CD4-positive, alpha-beta T cell (primary cell): Measurements from ENCODE around the gene PRKCI. TPM values are rescaled to one million over a fixed set of nuclear protein-coding genes. Genes with fewer than 3 reads are reported as not detected.

Experiments used
- ATAC-seq: fragments of 200-7000 bp; cut with Tn5 transposase; one replicate; pipeline ENCODE4 v1.10.0; 2022; ENCODE audit warnings: mild to moderate bottlenecking; ENCODE audit not compliant: poor library complexity
- CTCF ChIA-PET: fragments of 350-600 bp; sonication (Branson Sonifier 250); formaldehyde crosslinking; loops from one replicate; lab custom pipeline; 2021; ENCODE audit warnings: antibody characterized with exemption, inconsistent platforms; lab: Charles Lee
- POLR2A ChIA-PET: fragments of 350-600 bp; sonication (Branson Sonifier 250); formaldehyde crosslinking; loops from one replicate; lab custom pipeline; 2021; ENCODE audit warnings: antibody characterized with exemption, inconsistent platforms; lab: Charles Lee
- DNase-seq, 14 experiments: peaks; one replicate each; pipeline ENCODE4 v3.0.0-alpha.2; 2013 to 2020; ENCODE audit warnings: mixed read lengths in 2 of 14
- H3K27ac ChIP-seq, 2 donors: one replicate each; pipeline versions ENCODE4 v1.5.1 to v1.7.0; 2013; ENCODE audit warnings: low read length in 2 of 2, low read depth in 1 of 2, mild to moderate bottlenecking in 1 of 2
- H3K27me3 ChIP-seq, 2 experiments: 1 replicate in 1 of 2; 2 replicates in 1 of 2; pipeline versions ENCODE4 v1.6.1 to v1.7.0; 2013; ENCODE audit warnings: low read length in 2 of 2, control low read depth in 1 of 2, mild to moderate bottlenecking in 1 of 2, moderate library complexity in 1 of 2; ENCODE audit not compliant: insufficient read depth in 2 of 2, control insufficient read depth in 1 of 2
- H3K36me3 ChIP-seq: one replicate; pipeline ENCODE4 v1.6.1; 2013; ENCODE audit warnings: low read length, control low read depth; ENCODE audit not compliant: insufficient read depth
- H3K4me1 ChIP-seq: one replicate; pipeline ENCODE4 v1.6.1; 2013; ENCODE audit warnings: low read length, control low read depth; ENCODE audit not compliant: insufficient read depth
- H3K4me3 ChIP-seq: one replicate; pipeline ENCODE4 v1.5.1; 2013; ENCODE audit warnings: mild to moderate bottlenecking, low read length, moderate library complexity
- H3K9me3 ChIP-seq, 2 experiments: 1 replicate in 1 of 2; 2 replicates in 1 of 2; pipeline versions ENCODE4 v1.6.1 to v1.7.0; 2013; ENCODE audit warnings: low read length in 2 of 2, mild to moderate bottlenecking in 2 of 2, control low read depth in 1 of 2, moderate library complexity in 1 of 2; ENCODE audit not compliant: control insufficient read depth in 1 of 2, insufficient read depth in 1 of 2
- H3K27ac Mint-ChIP-seq: one replicate; pipeline ENCODE4 v1.8.0; 2020; ENCODE audit warnings: mixed read lengths
- H3K27me3 Mint-ChIP-seq: one replicate; pipeline ENCODE4 v1.8.0; 2021; ENCODE audit warnings: mixed read lengths
- H3K36me3 Mint-ChIP-seq: one replicate; pipeline ENCODE4 v1.8.0; 2021; ENCODE audit warnings: low read depth, mixed read lengths
- H3K4me1 Mint-ChIP-seq: one replicate; pipeline ENCODE4 v1.8.0; 2021; ENCODE audit warnings: low read depth, mixed read lengths
- H3K4me3 Mint-ChIP-seq: one replicate; pipeline ENCODE4 v1.8.0; 2020; ENCODE audit warnings: mild to moderate bottlenecking, mixed read lengths
- H3K9me3 Mint-ChIP-seq: one replicate; pipeline ENCODE4 v1.8.0; 2020; ENCODE audit warnings: mixed read lengths
- intact Hi-C, 2 experiments: fragments of 100-400 bp; cut with DNase I in 1 of 2; cut with micrococcal nuclease in 1 of 2; formaldehyde crosslinking; loops; one replicate each; pipeline versions ENCODE4 v1.15.1 to v1.9.0; 2023 to 2025; cut with DNase I, micrococcal nuclease
- total RNA-seq, 174 experiments: library from RNA in 2 of 174; stranded (reverse) in 2 of 174; gene quantifications; one replicate each; pipeline ENCODE4 v1.2.3 and lab custom pipeline; 2021 to 2026
- TF ChIP-seq, protein P1 (sequence below): fragments of 200-600 bp; IDR thresholded peaks from one replicate; pipeline ENCODE4 v1.8.0; 2022; ENCODE audit warnings: antibody characterized with exemption, mild to moderate bottlenecking

PRKCI gene
- total RNA-seq, 2 experiments from 2014 or later: 16.4 to 18.0 TPM

DNA sequence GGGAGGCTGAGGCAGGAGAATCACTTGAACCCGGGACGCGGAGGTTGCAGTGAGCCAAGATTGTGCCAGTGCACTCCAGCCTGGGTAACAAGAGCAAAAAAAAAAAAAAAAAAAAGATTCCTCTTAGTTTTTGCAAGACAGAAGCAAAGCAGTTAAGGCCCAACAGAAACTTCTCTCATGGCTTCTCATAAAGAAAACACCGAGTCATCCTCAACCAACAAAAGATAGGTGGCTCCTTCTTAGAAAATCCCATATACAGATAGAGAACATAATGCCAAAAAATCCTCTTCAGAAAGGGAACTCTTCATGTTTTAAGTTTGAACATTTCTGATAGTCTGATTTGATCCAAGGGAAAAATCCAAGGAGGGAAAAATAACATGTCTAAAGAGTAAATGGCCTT lies 122.7 kb downstream of the PRKCI start:
- intact Hi-C loops: no loop called here
- Histone ChIP-seq H3K4me3 (no peak overlapping the region), H3K27me3 (no peaks in the 10 kb centered on the region), H3K27ac (no peak overlapping the region), H3K4me1 (no peaks in the 10 kb centered on the region), H3K36me3 (no peaks in the 10 kb centered on the region), H3K9me3 (no peaks in the 10 kb centered on the region)
- ChIA-PET CTCF (no interaction called here), POLR2A (no interaction called here)
- Mint-ChIP-seq H3K27ac (no peak overlapping the region), H3K27me3 (no peaks in the 10 kb centered on the region), H3K4me1 (peaks cover 3% of the 10 kb centered on the region), H3K4me3 (no peak overlapping the region), H3K9me3 (no peaks in the 10 kb centered on the region), H3K36me3 (no peaks in the 10 kb centered on the region)
- ATAC-seq (no peak), DNase-seq (no peak)
- TF ChIP-seq, protein P1, sequence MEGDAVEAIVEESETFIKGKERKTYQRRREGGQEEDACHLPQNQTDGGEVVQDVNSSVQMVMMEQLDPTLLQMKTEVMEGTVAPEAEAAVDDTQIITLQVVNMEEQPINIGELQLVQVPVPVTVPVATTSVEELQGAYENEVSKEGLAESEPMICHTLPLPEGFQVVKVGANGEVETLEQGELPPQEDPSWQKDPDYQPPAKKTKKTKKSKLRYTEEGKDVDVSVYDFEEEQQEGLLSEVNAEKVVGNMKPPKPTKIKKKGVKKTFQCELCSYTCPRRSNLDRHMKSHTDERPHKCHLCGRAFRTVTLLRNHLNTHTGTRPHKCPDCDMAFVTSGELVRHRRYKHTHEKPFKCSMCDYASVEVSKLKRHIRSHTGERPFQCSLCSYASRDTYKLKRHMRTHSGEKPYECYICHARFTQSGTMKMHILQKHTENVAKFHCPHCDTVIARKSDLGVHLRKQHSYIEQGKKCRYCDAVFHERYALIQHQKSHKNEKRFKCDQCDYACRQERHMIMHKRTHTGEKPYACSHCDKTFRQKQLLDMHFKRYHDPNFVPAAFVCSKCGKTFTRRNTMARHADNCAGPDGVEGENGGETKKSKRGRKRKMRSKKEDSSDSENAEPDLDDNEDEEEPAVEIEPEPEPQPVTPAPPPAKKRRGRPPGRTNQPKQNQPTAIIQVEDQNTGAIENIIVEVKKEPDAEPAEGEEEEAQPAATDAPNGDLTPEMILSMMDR: no peak

- H3K27me3 Mint-ChIP-seq: no peaks in the 10 kb centered on the region
- no peaks in the 10 kb centered on the region for H3K4me1 ChIP-seq
- H3K4me1 Mint-ChIP-seq: peaks cover 11% of the 10 kb centered on the region
- POLR2A ChIA-PET: no interaction called here
- no peak for DNase-seq
- TF ChIP-seq, protein P1: no peak
- no peak overlapping the region for H3K27ac Mint-ChIP-seq
- no peak overlapping the region for H3K4me3 Mint-ChIP-seq
- H3K27ac ChIP-seq: no peak overlapping the region
- no peaks in the 10 kb centered on the region for H3K9me3 Mint-ChIP-seq
- H3K36me3 ChIP-seq: no peaks in the 10 kb centered on the region
- CTCF ChIA-PET: interaction anchor here (1.2 kb wide), 1 partner anchor 10 kb away, joined by 3 read pairs; no protein-coding TSS in a partner anchor
- no peaks in the 10 kb centered on the region for H3K9me3 ChIP-seq
- ATAC-seq: no peak
- H3K4me3 ChIP-seq: no peak overlapping the region
- no peaks in the 10 kb centered on the region for H3K36me3 Mint-ChIP-seq
- H3K27me3 ChIP-seq: no peaks in the 10 kb centered on the region
- intact Hi-C loops: no loop called here
Measured at GRCh38 chr3:170346481-170347392, 124.5 kb downstream of the PRKCI start.

- Histone ChIP-seq H3K9me3 (no peaks in the 10 kb centered on the region), H3K36me3 (no peaks in the 10 kb centered on the region), H3K4me1 (peaks cover under 1% of the 10 kb centered on the region), H3K27me3 (no peaks in the 10 kb centered on the region), H3K27ac (no peak overlapping the region), H3K4me3 (no peak overlapping the region)
- Mint-ChIP-seq H3K27me3 (no peaks in the 10 kb centered on the region), H3K4me1 (peaks cover 24% of the 10 kb centered on the region), H3K36me3 (no peaks in the 10 kb centered on the region), H3K27ac (peak overlapping the region; percentile 14), H3K9me3 (no peaks in the 10 kb centered on the region), H3K4me3 (no peak overlapping the region)
- intact Hi-C loops: loop anchor here in 1 of 2 experiments (10.0 kb wide), 1 partner anchor 586 kb away; the partner anchor contains the start of genes ACTRT3 and TERC
- ATAC-seq (no peak), DNase-seq (no peak)
- CTCF ChIA-PET: interaction anchor here (1.0 to 1.3 kb wide), 2 partner anchors 59 to 63 kb away, joined by 3 read pairs; no protein-coding TSS in a partner anchor
- TF ChIP-seq, protein P1: no peak
- POLR2A ChIA-PET: no interaction called here
Measured at GRCh38 chr3:170350515-170351413, 128.5 kb downstream of the PRKCI start.
